ENCODE results near the gene PTPN7. TPM values are rescaled to one million over a fixed set of nuclear protein-coding genes. Genes with fewer than 3 reads are reported as not detected.
"Not testable (repeated sequence)": the region's sequence is repeated elsewhere in the genome, so short reads cannot be mapped to it uniquely, and the experiment has no call there.

The PTPN7 gene
- total RNA-seq, 1 donor from 2014 or later: 0.29 TPM

- Mint-ChIP-seq H3K36me3 (no peaks in the 10 kb centered on the region), H3K27ac (peak overlapping the region; percentile 93), H3K9me3 (no peaks in the 10 kb centered on the region), H3K4me1 (ENCODE audit: unreplicated experiment) (peaks cover 38% of the 10 kb centered on the region), H3K4me3 (peak overlapping the region; percentile 33), H3K27me3 (no peaks in the 10 kb centered on the region)
- no peak for TF ChIP-seq CTCF (conservative IDR thresholded peaks at IDR 0.05)
- DNase-seq (ENCODE audit: extremely low spot score, unreplicated experiment): no peak
Measured at GRCh38 chr1:202112859-202113689, 47.3 kb downstream of the PTPN7 start.

GRCh38 chr1:202111589-202111988 is 48.8 kb downstream of the PTPN7 start:
- Mint-ChIP-seq H3K4me1 (ENCODE audit: unreplicated experiment) (peaks cover 48% of the 10 kb centered on the region), H3K27ac (peak overlapping the region; percentile 94)
- not testable (repeated sequence) for H3K36me3 Mint-ChIP-seq; DNase-seq (ENCODE audit: extremely low spot score, unreplicated experiment); H3K9me3 Mint-ChIP-seq; H3K4me3 Mint-ChIP-seq; H3K27me3 Mint-ChIP-seq

- H3K4me3 Mint-ChIP-seq: peak overlapping the region; percentile 58
- DNase-seq (ENCODE audit: extremely low spot score, unreplicated experiment): no peak
- peaks cover 48% of the 10 kb centered on the region for H3K4me1 Mint-ChIP-seq (ENCODE audit: unreplicated experiment)
- no peaks in the 10 kb centered on the region for H3K9me3 Mint-ChIP-seq
- H3K36me3 Mint-ChIP-seq: no peaks in the 10 kb centered on the region
- TF ChIP-seq CTCF (conservative IDR thresholded peaks at IDR 0.05): no peak
- no peaks in the 10 kb centered on the region for H3K27me3 Mint-ChIP-seq
- peak overlapping the region; percentile 94 for H3K27ac Mint-ChIP-seq
Measured at GRCh38 chr1:202110977-202111376, 49.4 kb downstream of the PTPN7 start.

- no peaks in the 10 kb centered on the region for H3K9me3 Mint-ChIP-seq
- H3K36me3 Mint-ChIP-seq: no peaks in the 10 kb centered on the region
- H3K27me3 Mint-ChIP-seq: no peaks in the 10 kb centered on the region
- no peak for DNase-seq (ENCODE audit: extremely low spot score, unreplicated experiment)
- H3K4me1 Mint-ChIP-seq (ENCODE audit: unreplicated experiment): peaks cover 35% of the 10 kb centered on the region
- peak overlapping the region; percentile 33 for H3K4me3 Mint-ChIP-seq
- H3K27ac Mint-ChIP-seq: peak overlapping the region; percentile 100
- no peak for TF ChIP-seq CTCF (conservative IDR thresholded peaks at IDR 0.05)
Measured at GRCh38 chr1:202107801-202108731, 52.3 kb downstream of the PTPN7 start.

- DNase-seq (ENCODE audit: extremely low spot score, unreplicated experiment): no peak
- H3K27me3 Mint-ChIP-seq: no peaks in the 10 kb centered on the region
- no peaks in the 10 kb centered on the region for H3K9me3 Mint-ChIP-seq
- H3K4me1 Mint-ChIP-seq (ENCODE audit: unreplicated experiment): peaks cover 32% of the 10 kb centered on the region
- H3K36me3 Mint-ChIP-seq: no peaks in the 10 kb centered on the region
- TF ChIP-seq CTCF (conservative IDR thresholded peaks at IDR 0.05): no peak
- peak overlapping the region; percentile 100 for H3K27ac Mint-ChIP-seq
- no peak overlapping the region for H3K4me3 Mint-ChIP-seq
Measured at GRCh38 chr1:202107321-202107761, 53.1 kb downstream of the PTPN7 start.
